Upper lobe of left lung (tissue), 6 donors: ENCODE data around the gene NCF4. TPM values are rescaled to one million over a fixed set of nuclear protein-coding genes. Genes with fewer than 3 reads are reported as not detected.

Experiments
- ATAC-seq, 2 donors: fragments of 200-7000 bp; cut with Tn5 transposase; one replicate each; pipeline ENCODE4 v1.9.1; 2022; ENCODE audit warnings: mild to moderate bottlenecking in 2 of 2, moderate library complexity in 2 of 2; ENCODE audit not compliant: low FRiP score in 2 of 2
- DNase-seq, 2 donors: peaks; one replicate each; pipeline ENCODE4 v3.0.0-alpha.2; 2019 to 2020
- H3K27ac ChIP-seq, 4 donors: fragments of 200-600 bp; sonication (generic); one replicate each; pipeline ENCODE4 v1.5.1; 2016 to 2019
- H3K27me3 ChIP-seq, 4 donors: fragments of 200-600 bp; sonication (generic); one replicate each; pipeline ENCODE4 v1.5.1; 2017 to 2019
- H3K36me3 ChIP-seq, 4 donors: fragments of 200-600 bp; sonication (generic); one replicate each; pipeline ENCODE4 v1.5.1; 2016 to 2019
- H3K4me1 ChIP-seq, 4 donors: fragments of 200-600 bp; sonication (generic); one replicate each; pipeline ENCODE4 v1.5.1; 2018 to 2019
- H3K4me3 ChIP-seq, 4 donors: fragments of 200-600 bp; sonication (generic); one replicate each; pipeline ENCODE4 v1.5.1; 2017 to 2019; ENCODE audit warnings: mild to moderate bottlenecking in 2 of 4, moderate library complexity in 1 of 4
- H3K9me3 ChIP-seq, 4 donors: fragments of 200-600 bp; sonication (generic); one replicate each; pipeline ENCODE4 v1.5.1; 2018 to 2019
- CTCF ChIP-seq, 6 experiments: fragments of 450-650 bp in 4 of 6; fragments of 200-600 bp in 2 of 6; sonication (generic) in 2 of 6; IDR thresholded peaks; one replicate each; pipeline ENCODE4 v1.5.1; 2016 to 2019; ENCODE audit warnings: antibody characterized with exemption in 6 of 6
- EP300 ChIP-seq, 4 donors: sonication (generic); formaldehyde crosslinking; IDR thresholded peaks; one replicate each; pipeline ENCODE4 v1.5.1; 2017; ENCODE audit warnings: antibody characterized with exemption in 4 of 4, control low read depth in 2 of 4
- POLR2A ChIP-seq, 4 donors: fragments of 450-650 bp; IDR thresholded peaks; one replicate each; pipeline ENCODE4 v1.5.1; 2016 to 2017; ENCODE audit warnings: antibody characterized with exemption in 4 of 4, mild to moderate bottlenecking in 2 of 4
- POLR2AphosphoS5 ChIP-seq, 2 donors: sonication (generic); formaldehyde crosslinking; IDR thresholded peaks; one replicate each; pipeline ENCODE4 v1.5.1; 2017; ENCODE audit warnings: antibody characterized with exemption in 2 of 2
- WGBS, 2 donors: methylation state at CpG; one replicate each; pipeline ENCODE4 v1.1.5; 2017 to 2018; 5-methylcytosine and 5-hydroxymethylcytosine counted together
- total RNA-seq, 6 donors: library from RNA; depleted of rRNA in 4 of 6; stranded (reverse); fragments of >200 nt in 4 of 6; gene quantifications; one replicate each; pipeline versions ENCODE4 v1.1.0 to v1.2.1, GENCODE V29; 2016 to 2021
- donor health status: DM: no; HTN: no; CAD: no; lungs with moderate emphysema.
- donor health status: DM: no; HTN: yes; CAD: no; lungs with severe emphysema.

The NCF4 gene
- total RNA-seq, 6 donors from 2014 or later, result 28.2 to 72.5 (median 54.3) TPM

GRCh38 chr22:36819112-36819511, 41.7 kb upstream of the NCF4 start:
- no peak overlapping the region for H3K4me3 ChIP-seq
- no peaks in the 10 kb centered on the region for H3K9me3 ChIP-seq
- WGBS, 2 donors, result 11 to 38% methylated on average over 3 to 9 of the region's 9 CpGs
- H3K27me3 ChIP-seq, result peaks cover 0 to 49% (median 22%) of the 10 kb centered on the region in 4 donors
- H3K36me3 ChIP-seq, result no peaks in the 10 kb centered on the region
- TF ChIP-seq CTCF (IDR thresholded peaks at IDR 0.05), result no peak
- TF ChIP-seq POLR2AphosphoS5 (IDR thresholded peaks at IDR 0.05), result no peak
- TF ChIP-seq EP300 (IDR thresholded peaks at IDR 0.05), result no peak
- TF ChIP-seq POLR2A (IDR thresholded peaks at IDR 0.05), result no peak
- H3K27ac ChIP-seq, result no peak overlapping the region
- DNase-seq (peak in 1 of 2 donors; percentile 55), ATAC-seq (no peak)
- H3K4me1 ChIP-seq, result peaks cover 10 to 17% (median 13%) of the 10 kb centered on the region in 4 donors

- Histone ChIP-seq H3K4me1 (peaks cover 0 to under 1% (median 0%) of the 10 kb centered on the region in 4 donors), H3K27me3 (peaks cover 0 to 33% (median 12%) of the 10 kb centered on the region in 4 donors), H3K27ac (no peak overlapping the region), H3K9me3 (no peaks in the 10 kb centered on the region), H3K4me3 (no peak overlapping the region), H3K36me3 (no peaks in the 10 kb centered on the region)
- 75 to 77% methylated on average over 6 of the region's 6 CpGs for WGBS, 2 donors
- TF ChIP-seq POLR2AphosphoS5 (IDR thresholded peaks at IDR 0.05) (no peak), EP300 (IDR thresholded peaks at IDR 0.05) (no peak), POLR2A (IDR thresholded peaks at IDR 0.05) (no peak), CTCF (IDR thresholded peaks at IDR 0.05) (no peak)
- no peak for DNase-seq
- ATAC-seq, result no peak
Observed at GRCh38 chr22:36822581-36822980, 38.2 kb upstream of the NCF4 start.

- H3K9me3 ChIP-seq, result no peaks in the 10 kb centered on the region
- 45 to 47% methylated on average over 16 to 17 of the region's 17 CpGs for WGBS, 2 donors
- H3K4me3 ChIP-seq, result no peak overlapping the region
- TF ChIP-seq POLR2A (IDR thresholded peaks at IDR 0.05) (no peak), EP300 (IDR thresholded peaks at IDR 0.05) (no peak), CTCF (IDR thresholded peaks at IDR 0.05) (no peak), POLR2AphosphoS5 (IDR thresholded peaks at IDR 0.05) (no peak)
- H3K36me3 ChIP-seq, result no peaks in the 10 kb centered on the region
- peaks cover 0 to 26% (median 9%) of the 10 kb centered on the region in 4 donors for H3K27me3 ChIP-seq
- DNase-seq (no peak), ATAC-seq (no peak)
- H3K4me1 ChIP-seq, result no peaks in the 10 kb centered on the region
- no peak overlapping the region for H3K27ac ChIP-seq
Observed at GRCh38 chr22:36823186-36823839, 37.5 kb upstream of the NCF4 start.

- H3K4me3 ChIP-seq, result no peak overlapping the region
- WGBS, 2 donors, result 85 to 89% methylated on average over 2 of the region's 2 CpGs
- no peaks in the 10 kb centered on the region for H3K9me3 ChIP-seq
- peaks cover 0 to 14% (median 2%) of the 10 kb centered on the region in 4 donors for H3K27me3 ChIP-seq
- peaks cover 0 to 7% (median 0%) of the 10 kb centered on the region in 4 donors for H3K4me1 ChIP-seq
- TF ChIP-seq EP300 (IDR thresholded peaks at IDR 0.05) (no peak), CTCF (IDR thresholded peaks at IDR 0.05) (no peak), POLR2AphosphoS5 (IDR thresholded peaks at IDR 0.05) (no peak), POLR2A (IDR thresholded peaks at IDR 0.05) (no peak)
- H3K27ac ChIP-seq, result no peak overlapping the region
- DNase-seq (no peak), ATAC-seq (peak in 1 of 2 donors; percentile 15)
- no peaks in the 10 kb centered on the region for H3K36me3 ChIP-seq
Observed at GRCh38 chr22:36824655-36825054, 36.2 kb upstream of the NCF4 start.

GRCh38 chr22:36826262-36826661, 34.5 kb upstream of the NCF4 start:
- H3K27me3 ChIP-seq, result peaks cover 0 to 14% (median 1%) of the 10 kb centered on the region in 4 donors
- TF ChIP-seq EP300 (IDR thresholded peaks at IDR 0.05) (no peak), CTCF (IDR thresholded peaks at IDR 0.05) (no peak), POLR2A (IDR thresholded peaks at IDR 0.05) (no peak), POLR2AphosphoS5 (IDR thresholded peaks at IDR 0.05) (no peak)
- no peak overlapping the region for H3K27ac ChIP-seq
- ATAC-seq (no peak), DNase-seq (no peak)
- peaks cover 0 to 7% (median 0%) of the 10 kb centered on the region in 4 donors for H3K4me1 ChIP-seq
- H3K9me3 ChIP-seq, result no peaks in the 10 kb centered on the region
- no peaks in the 10 kb centered on the region for H3K36me3 ChIP-seq
- WGBS, 2 donors, result 76 to 81% methylated on average over 6 of the region's 6 CpGs
- H3K4me3 ChIP-seq, result no peak overlapping the region
